NT2/D1 (cell line): ENCODE data around the gene TAF13.

Experiments used
- DNase-seq: peaks from one replicate; pipeline ENCODE4 v3.0.0-alpha.2; 2011; ENCODE audit warnings: low read depth, low spot score
- H3K27me3 ChIP-seq: 2 replicates; pipeline ENCODE4 v1.6.0; 2011; ENCODE audit warnings: mild to moderate bottlenecking; ENCODE audit not compliant: insufficient read length, insufficient read depth
- H3K36me3 ChIP-seq: 2 replicates; pipeline ENCODE4 v1.6.1; 2011; ENCODE audit warnings: mild to moderate bottlenecking, low read length, mixed read lengths; ENCODE audit not compliant: insufficient read depth, insufficient read length
- H3K4me1 ChIP-seq: 2 replicates; pipeline ENCODE4 v1.5.1; 2011; ENCODE audit not compliant: insufficient read depth, insufficient read length
- H3K4me3 ChIP-seq: 2 replicates; pipeline ENCODE4 v1.5.1; 2011; ENCODE audit warnings: low read depth; ENCODE audit not compliant: insufficient read length
- H3K9ac ChIP-seq: 2 replicates; pipeline ENCODE4 v1.6.0; 2011; ENCODE audit warnings: low read depth; ENCODE audit not compliant: insufficient read length
- H3K9me3 ChIP-seq: 2 replicates; pipeline ENCODE4 v1.5.1; 2011; ENCODE audit warnings: mild to moderate bottlenecking, low read length; ENCODE audit not compliant: insufficient read depth
- SUZ12 ChIP-seq: IDR thresholded peaks from 2 replicates; pipeline ENCODE4 v1.6.1; 2011; ENCODE audit not compliant: insufficient read length, insufficient read depth; ENCODE audit errors: extremely low read depth
- YY1 ChIP-seq: IDR thresholded peaks from 2 replicates; pipeline ENCODE4 v1.6.1; 2011; ENCODE audit not compliant: insufficient read length, insufficient read depth
- ZNF274 ChIP-seq: IDR thresholded peaks from 2 replicates; pipeline ENCODE4 v1.6.1; 2011; ENCODE audit warnings: mild to moderate bottlenecking, low read depth, low read length

The TAF13 gene

GRCh38 chr1:109075531-109076490 is at the start of gene TAF13:
TSS of gene TAF13 (minus strand) at chr1:109076003. CDS start at chr1:109075947, 56 bp downstream.
- H3K4me3 ChIP-seq = peak within 1 kb of the TSS; percentile 90
- H3K9me3 ChIP-seq = peaks cover 6% of the 10 kb centered on the region; the same call in 1 of the 2 replicates
- no peaks in the 10 kb centered on the region for H3K4me1 ChIP-seq
- peak within 1 kb of the TSS; percentile 97 for H3K9ac ChIP-seq
- no peaks in the 10 kb centered on the region for H3K27me3 ChIP-seq
- H3K36me3 ChIP-seq = peaks cover 29% of the 10 kb centered on the region
- peak; percentile 94 for DNase-seq
- no peak for TF ChIP-seq SUZ12
- TF ChIP-seq YY1 = no peak
- TF ChIP-seq ZNF274 = no peak

GRCh38 chr1:109120356-109120755 is 44.6 kb upstream of the TAF13 start:
- Histone ChIP-seq H3K27me3 (peaks cover 10% of the 10 kb centered on the region), H3K9ac (no peak overlapping the region), H3K4me1 (no peaks in the 10 kb centered on the region), H3K4me3 (no peak overlapping the region), H3K9me3 (no peaks in the 10 kb centered on the region), H3K36me3 (no peaks in the 10 kb centered on the region)
- no peak for DNase-seq
- TF ChIP-seq SUZ12 (no peak), YY1 (no peak), ZNF274 (no peak)

GRCh38 chr1:109118089-109118488 is 42.3 kb upstream of the TAF13 start:
- no peak overlapping the region for H3K9ac ChIP-seq
- H3K9me3 ChIP-seq = no peaks in the 10 kb centered on the region
- no peak for DNase-seq
- H3K27me3 ChIP-seq = peaks cover 33% of the 10 kb centered on the region
- no peaks in the 10 kb centered on the region for H3K36me3 ChIP-seq
- TF ChIP-seq SUZ12 = no peak
- no peak for TF ChIP-seq YY1
- TF ChIP-seq ZNF274 = no peak
- no peak overlapping the region for H3K4me3 ChIP-seq
- peaks cover 2% of the 10 kb centered on the region for H3K4me1 ChIP-seq

GRCh38 chr1:109116286-109116685 is 40.5 kb upstream of the TAF13 start:
- peaks cover 2% of the 10 kb centered on the region for H3K4me1 ChIP-seq
- no peak for DNase-seq
- H3K9ac ChIP-seq = no peak overlapping the region
- H3K4me3 ChIP-seq = no peak overlapping the region
- no peaks in the 10 kb centered on the region for H3K9me3 ChIP-seq
- no peak for TF ChIP-seq SUZ12
- TF ChIP-seq YY1 = no peak
- no peak for TF ChIP-seq ZNF274
- H3K27me3 ChIP-seq = peaks cover 50% of the 10 kb centered on the region
- H3K36me3 ChIP-seq = no peaks in the 10 kb centered on the region

- Histone ChIP-seq H3K4me1 (peaks cover 2% of the 10 kb centered on the region), H3K4me3 (no peak overlapping the region), H3K9ac (no peak overlapping the region), H3K27me3 (peaks cover 56% of the 10 kb centered on the region), H3K9me3 (no peaks in the 10 kb centered on the region), H3K36me3 (no peaks in the 10 kb centered on the region)
- DNase-seq = no peak
- no peak for TF ChIP-seq ZNF274
- TF ChIP-seq SUZ12 = no peak
- no peak for TF ChIP-seq YY1
Measured at GRCh38 chr1:109115685-109116084, 39.9 kb upstream of the TAF13 start.

- Histone ChIP-seq H3K4me1 (peaks cover 2% of the 10 kb centered on the region), H3K27me3 (peaks cover 67% of the 10 kb centered on the region), H3K4me3 (peak overlapping the region; percentile 41), H3K9me3 (no peaks in the 10 kb centered on the region), H3K36me3 (no peaks in the 10 kb centered on the region), H3K9ac (peak overlapping the region; percentile 68)
- TF ChIP-seq YY1 = no peak
- TF ChIP-seq SUZ12 = no peak
- TF ChIP-seq ZNF274 = no peak
- no peak for DNase-seq
Measured at GRCh38 chr1:109114342-109114674, 38.5 kb upstream of the TAF13 start.

- Histone ChIP-seq H3K4me1 (peaks cover 2% of the 10 kb centered on the region), H3K4me3 (peak within 1 kb of the TSS; percentile 41), H3K9ac (peak within 1 kb of the TSS; percentile 68), H3K9me3 (no peaks in the 10 kb centered on the region), H3K36me3 (no peaks in the 10 kb centered on the region), H3K27me3 (peaks cover 67% of the 10 kb centered on the region)
- DNase-seq = no peak
- TF ChIP-seq YY1 = no peak
- TF ChIP-seq SUZ12 = peak; percentile 31
- no peak for TF ChIP-seq ZNF274
Measured at GRCh38 chr1:109113590-109114341, 38.0 kb upstream of the TAF13 start, which contains the start of gene ELAPOR1. TSS of gene ELAPOR1 (plus strand) at chr1:109114115. CDS start at chr1:109114184, 69 bp downstream.
